Retinal pigment epithelial cell (primary cell): ENCODE data around the gene CYP1A2.
A peak's percentile ranks its signal among the peaks of the same experiment; 100 is the strongest.

Experiments
- DNase-seq: peaks from one replicate; pipeline ENCODE4 v3.0.0-alpha.2; 2010; ENCODE audit warnings: low read depth
- H3K4me3 ChIP-seq: 2 replicates; pipeline ENCODE4 v1.5.1; 2011; ENCODE audit warnings: mild to moderate bottlenecking, low read length, control low read depth, moderate library complexity
- CTCF ChIP-seq: conservative IDR thresholded peaks from 2 replicates; pipeline ENCODE4 v1.5.1; 2011; ENCODE audit warnings: low read depth, low read length, control low read depth, inconsistent platforms

Gene CYP1A2

GRCh38 chr15:74746389-74746788 lies 2.3 kb upstream of the CYP1A2 start:
- H3K4me3 ChIP-seq, result no peak overlapping the region
- TF ChIP-seq CTCF, result no peak
- DNase-seq, result no peak

GRCh38 chr15:74749832-74750231 lies 1.2 kb downstream of the CYP1A2 start:
- no peak overlapping the region for H3K4me3 ChIP-seq
- DNase-seq, result no peak
- no peak for TF ChIP-seq CTCF

- no peak for TF ChIP-seq CTCF
- DNase-seq, result no peak
- no peak overlapping the region for H3K4me3 ChIP-seq
These were observed 2.1 kb downstream of the CYP1A2 start for GRCh38 chr15:74750751-74751150.

- H3K4me3 ChIP-seq, result no peak overlapping the region
- no peak for DNase-seq
- no peak for TF ChIP-seq CTCF
These were observed 3.4 kb downstream of the CYP1A2 start for GRCh38 chr15:74752011-74752410.

- no peak overlapping the region for H3K4me3 ChIP-seq
- DNase-seq, result peak; percentile 40
- TF ChIP-seq CTCF, result no peak
These were observed 3.9 kb downstream of the CYP1A2 start for GRCh38 chr15:74752531-74752930.

GRCh38 chr15:74754593-74755215 lies 6.1 kb downstream of the CYP1A2 start:
- TF ChIP-seq CTCF, result no peak
- no peak for DNase-seq
- H3K4me3 ChIP-seq, result no peak overlapping the region

GRCh38 chr15:74758736-74759135 lies 10.1 kb downstream of the CYP1A2 start:
- no peak for TF ChIP-seq CTCF
- no peak overlapping the region for H3K4me3 ChIP-seq
- no peak for DNase-seq
